Testis (tissue), 3 donors: ENCODE data around the gene DNAAF1. TPM values are rescaled to one million over a fixed set of nuclear protein-coding genes. Genes with fewer than 3 reads are reported as not detected.

Experiments used
- DNase-seq: peaks from one replicate; pipeline ENCODE4 v3.0.0-alpha.2; 2019
- H3K27ac ChIP-seq, 2 donors: fragments of 200-600 bp; sonication (generic); one replicate each; pipeline ENCODE4 v1.5.1; 2019
- H3K27me3 ChIP-seq: fragments of 200-600 bp; sonication (generic); one replicate; pipeline ENCODE4 v1.5.1; 2019
- H3K36me3 ChIP-seq: fragments of 200-600 bp; sonication (generic); one replicate; pipeline ENCODE4 v1.5.1; 2017; ENCODE audit warnings: low read depth; ENCODE audit errors: missing control alignments
- H3K4me1 ChIP-seq: fragments of 200-600 bp; sonication (generic); one replicate; pipeline ENCODE4 v1.5.1; 2019
- H3K4me3 ChIP-seq, 2 donors: fragments of 200-600 bp; sonication (generic); one replicate each; pipeline ENCODE4 v1.5.1; 2017 to 2019
- H3K9me3 ChIP-seq: fragments of 200-600 bp; sonication (generic); one replicate; pipeline ENCODE4 v1.5.1; 2017
- POLR2A ChIP-seq: fragments of 450-650 bp; IDR thresholded peaks from one replicate; pipeline ENCODE4 v1.6.1; 2017; ENCODE audit warnings: antibody characterized with exemption, mild to moderate bottlenecking, moderate library complexity
- WGBS, 2 donors: methylation state at CpG; one replicate each; pipeline ENCODE4 v1.1.5; 2018; 5-methylcytosine and 5-hydroxymethylcytosine counted together
- intact Hi-C: fragments of 100-400 bp; cut with DNase I; formaldehyde crosslinking; loops from one replicate; pipeline ENCODE4 v1.15.1; 2023; ENCODE audit warnings: low total_unique reads
- polyA plus RNA-seq: library from polyadenylated mRNA; stranded (reverse); fragments of 350-450 nt; fragmentation: Illumina TruSeq; extraction: RNeasy Lipid Tissue Mini Kit (QIAGEN cat#74804); gene quantifications from one replicate; pipeline ENCODE4 v1.2.3, GENCODE V29; 2014; ENCODE audit warnings: low read depth, low replicate concordance; ENCODE audit not compliant: insufficient read depth
- total RNA-seq, 2 donors: library from RNA; depleted of rRNA; stranded (reverse); fragments of >200 nt; gene quantifications; one replicate each; pipeline ENCODE4 v1.2.3, GENCODE V29; 2016
- TF ChIP-seq, protein P1 (sequence below), 3 experiments: fragments of 450-650 bp in 2 of 3; fragments of 200-600 bp in 1 of 3; sonication (generic) in 1 of 3; IDR thresholded peaks; one replicate each; pipeline ENCODE4 v1.5.1; 2016 to 2019; ENCODE audit warnings: antibody characterized with exemption in 3 of 3, mild to moderate bottlenecking in 2 of 3, moderate library complexity in 1 of 3

The DNAAF1 gene
- total and polyA plus RNA-seq, 3 donors from 2014 or later = 50.9 to 161 (median 89.4) TPM

DNA sequence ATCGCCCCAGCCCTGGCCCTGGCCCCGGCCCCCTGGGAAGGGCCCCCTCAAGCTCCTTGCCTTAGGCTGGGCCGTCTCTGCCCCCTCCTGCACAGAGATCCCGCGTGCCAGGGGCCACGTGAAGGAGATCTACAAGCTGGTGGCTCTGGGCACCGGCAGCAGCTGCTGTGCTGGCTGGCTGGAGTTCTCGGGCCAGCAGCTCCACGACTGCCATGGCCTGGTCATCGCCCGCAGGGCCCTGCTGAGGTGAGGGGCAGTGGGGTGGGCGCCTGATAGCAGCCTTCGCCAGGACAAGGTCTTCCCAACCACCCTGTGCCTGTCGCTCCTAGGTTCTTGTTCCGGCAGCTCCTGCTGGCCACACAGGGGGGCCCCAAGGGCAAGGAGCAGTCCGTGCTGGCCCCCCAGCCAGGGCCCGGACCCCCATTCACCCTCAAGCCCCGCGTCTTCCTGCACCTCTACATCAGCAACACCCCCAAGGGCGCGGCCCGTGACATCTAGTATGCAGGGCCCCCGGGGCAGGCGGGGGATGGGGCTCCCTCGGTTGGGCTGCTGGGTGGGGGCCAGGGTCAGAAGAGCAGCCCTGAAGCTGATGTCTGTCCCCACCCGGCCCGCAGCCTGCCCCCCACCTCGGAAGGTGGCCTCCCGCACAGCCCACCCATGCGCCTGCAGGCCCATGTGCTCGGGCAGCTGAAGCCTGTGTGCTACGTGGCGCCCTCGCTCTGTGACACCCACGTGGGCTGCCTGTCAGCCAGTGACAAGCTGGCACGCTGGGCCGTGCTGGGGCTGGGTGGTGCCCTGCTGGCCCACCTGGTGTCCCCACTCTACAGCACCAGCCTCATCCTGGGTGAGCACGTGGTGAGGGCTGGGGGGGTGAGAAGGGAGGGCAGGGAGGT, 50.3 kb downstream of the DNAAF1 start:
- DNase-seq = no peak
- no peak overlapping the region for H3K4me3 ChIP-seq
- no peaks in the 10 kb centered on the region for H3K27me3 ChIP-seq
- no peaks in the 10 kb centered on the region for H3K4me1 ChIP-seq
- intact Hi-C loops = no loop called here
- no peaks in the 10 kb centered on the region for H3K9me3 ChIP-seq
- TF ChIP-seq POLR2A = no peak
- TF ChIP-seq, protein P1, sequence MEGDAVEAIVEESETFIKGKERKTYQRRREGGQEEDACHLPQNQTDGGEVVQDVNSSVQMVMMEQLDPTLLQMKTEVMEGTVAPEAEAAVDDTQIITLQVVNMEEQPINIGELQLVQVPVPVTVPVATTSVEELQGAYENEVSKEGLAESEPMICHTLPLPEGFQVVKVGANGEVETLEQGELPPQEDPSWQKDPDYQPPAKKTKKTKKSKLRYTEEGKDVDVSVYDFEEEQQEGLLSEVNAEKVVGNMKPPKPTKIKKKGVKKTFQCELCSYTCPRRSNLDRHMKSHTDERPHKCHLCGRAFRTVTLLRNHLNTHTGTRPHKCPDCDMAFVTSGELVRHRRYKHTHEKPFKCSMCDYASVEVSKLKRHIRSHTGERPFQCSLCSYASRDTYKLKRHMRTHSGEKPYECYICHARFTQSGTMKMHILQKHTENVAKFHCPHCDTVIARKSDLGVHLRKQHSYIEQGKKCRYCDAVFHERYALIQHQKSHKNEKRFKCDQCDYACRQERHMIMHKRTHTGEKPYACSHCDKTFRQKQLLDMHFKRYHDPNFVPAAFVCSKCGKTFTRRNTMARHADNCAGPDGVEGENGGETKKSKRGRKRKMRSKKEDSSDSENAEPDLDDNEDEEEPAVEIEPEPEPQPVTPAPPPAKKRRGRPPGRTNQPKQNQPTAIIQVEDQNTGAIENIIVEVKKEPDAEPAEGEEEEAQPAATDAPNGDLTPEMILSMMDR (IDR thresholded peaks at IDR 0.05) = no peak
- 89 to 100% methylated on average over 3 to 29 of the region's 38 CpGs for WGBS, 2 donors
- H3K36me3 ChIP-seq = no peaks in the 10 kb centered on the region
- H3K27ac ChIP-seq = no peak overlapping the region

- Histone ChIP-seq H3K27me3 (no peaks in the 10 kb centered on the region), H3K4me3 (no peak overlapping the region), H3K9me3 (no peaks in the 10 kb centered on the region), H3K4me1 (no peaks in the 10 kb centered on the region), H3K27ac (no peak overlapping the region), H3K36me3 (no peaks in the 10 kb centered on the region)
- intact Hi-C loops = no loop called here
- DNase-seq = no peak
- TF ChIP-seq, protein P1 (IDR thresholded peaks at IDR 0.05) = no peak
- TF ChIP-seq POLR2A = no peak
- 90 to 92% methylated on average over 14 to 15 of the region's 16 CpGs for WGBS, 2 donors
Observed at GRCh38 chr16:84196101-84196500, 51.0 kb downstream of the DNAAF1 start.

DNA sequence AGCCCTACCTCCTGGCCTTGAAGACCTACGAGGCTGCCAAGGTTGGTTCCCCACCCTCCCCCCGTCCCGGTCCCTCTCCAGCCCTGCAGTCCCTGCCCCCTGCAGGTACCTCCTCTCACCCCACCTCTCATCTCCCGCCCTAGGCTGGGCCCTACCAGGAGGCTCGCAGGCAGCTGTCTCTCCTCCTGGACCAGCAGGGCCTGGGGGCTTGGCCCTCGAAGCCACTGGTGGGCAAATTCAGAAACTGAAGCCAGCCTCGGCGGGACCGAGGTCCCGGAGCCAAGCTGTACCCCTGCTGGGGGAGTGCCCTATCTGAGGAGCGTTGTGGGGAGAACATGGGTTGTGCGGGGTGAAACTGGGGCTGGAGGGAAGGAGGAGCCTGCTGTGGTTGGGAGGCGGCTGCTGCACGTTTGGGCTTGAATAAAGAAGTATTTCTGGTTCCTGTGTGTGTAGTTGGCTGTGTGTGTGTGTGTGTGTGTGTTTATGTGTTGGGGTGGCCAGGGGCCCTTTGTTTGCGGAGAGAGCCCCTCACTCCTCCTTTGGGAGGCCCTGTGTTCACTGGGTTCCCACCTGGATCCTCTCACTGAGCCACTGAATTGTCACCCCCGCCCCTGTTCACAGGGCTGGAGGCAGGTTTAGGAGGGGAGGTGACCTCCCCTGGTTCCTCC, 51.8 kb downstream of the DNAAF1 start:
- no peak overlapping the region for H3K4me3 ChIP-seq
- WGBS, 2 donors = 65 to 84% methylated on average over 14 to 16 of the region's 16 CpGs
- H3K27me3 ChIP-seq = no peaks in the 10 kb centered on the region
- H3K9me3 ChIP-seq = no peaks in the 10 kb centered on the region
- intact Hi-C loops = no loop called here
- no peak for TF ChIP-seq POLR2A
- TF ChIP-seq, protein P1 (IDR thresholded peaks at IDR 0.05) = no peak
- no peaks in the 10 kb centered on the region for H3K36me3 ChIP-seq
- H3K27ac ChIP-seq = no peak overlapping the region
- no peaks in the 10 kb centered on the region for H3K4me1 ChIP-seq
- DNase-seq = no peak

GRCh38 chr16:84197466-84198128, 52.5 kb downstream of the DNAAF1 start:
- Histone ChIP-seq H3K4me1 (no peaks in the 10 kb centered on the region), H3K27ac (no peak overlapping the region), H3K9me3 (no peaks in the 10 kb centered on the region), H3K36me3 (no peaks in the 10 kb centered on the region), H3K4me3 (no peak overlapping the region), H3K27me3 (no peaks in the 10 kb centered on the region)
- TF ChIP-seq, protein P1 (IDR thresholded peaks at IDR 0.05) = no peak
- no peak for TF ChIP-seq POLR2A
- 92 to 98% methylated on average over 8 to 14 of the region's 14 CpGs for WGBS, 2 donors
- no peak for DNase-seq
- intact Hi-C loops = no loop called here
